ENCODE data around the gene OSBP2.

GRCh38 chr22:30752771-30753170 lies 58.1 kb downstream of the OSBP2 start:
- TF ChIP-seq, protein P1, sequence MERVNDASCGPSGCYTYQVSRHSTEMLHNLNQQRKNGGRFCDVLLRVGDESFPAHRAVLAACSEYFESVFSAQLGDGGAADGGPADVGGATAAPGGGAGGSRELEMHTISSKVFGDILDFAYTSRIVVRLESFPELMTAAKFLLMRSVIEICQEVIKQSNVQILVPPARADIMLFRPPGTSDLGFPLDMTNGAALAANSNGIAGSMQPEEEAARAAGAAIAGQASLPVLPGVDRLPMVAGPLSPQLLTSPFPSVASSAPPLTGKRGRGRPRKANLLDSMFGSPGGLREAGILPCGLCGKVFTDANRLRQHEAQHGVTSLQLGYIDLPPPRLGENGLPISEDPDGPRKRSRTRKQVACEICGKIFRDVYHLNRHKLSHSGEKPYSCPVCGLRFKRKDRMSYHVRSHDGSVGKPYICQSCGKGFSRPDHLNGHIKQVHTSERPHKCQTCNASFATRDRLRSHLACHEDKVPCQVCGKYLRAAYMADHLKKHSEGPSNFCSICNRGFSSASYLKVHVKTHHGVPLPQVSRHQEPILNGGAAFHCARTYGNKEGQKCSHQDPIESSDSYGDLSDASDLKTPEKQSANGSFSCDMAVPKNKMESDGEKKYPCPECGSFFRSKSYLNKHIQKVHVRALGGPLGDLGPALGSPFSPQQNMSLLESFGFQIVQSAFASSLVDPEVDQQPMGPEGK (CRISPR knock-in tag; IDR thresholded peaks at IDR 0.05; ENCODE audit: borderline replicate concordance), result no peak
- TF ChIP-seq ZFP3 (CRISPR knock-in tag; IDR thresholded peaks at IDR 0.05) (no peak), ZFP30 (CRISPR knock-in tag; IDR thresholded peaks at IDR 0.05) (no peak), ZNF70 (CRISPR knock-in tag; IDR thresholded peaks at IDR 0.05) (no peak), ZNF565 (CRISPR knock-in tag; conservative IDR thresholded peaks at IDR 0.05; ENCODE audit: low read depth) (no peak), TOX (CRISPR knock-in tag; IDR thresholded peaks at IDR 0.05; ENCODE audit: borderline replicate concordance) (no peak), CSDC2 (CRISPR knock-in tag; IDR thresholded peaks at IDR 0.05) (no peak), ARNTL (CRISPR knock-in tag; IDR thresholded peaks at IDR 0.05; ENCODE audit: borderline replicate concordance, low read depth) (no peak)
- TF ChIP-seq, protein P2, sequence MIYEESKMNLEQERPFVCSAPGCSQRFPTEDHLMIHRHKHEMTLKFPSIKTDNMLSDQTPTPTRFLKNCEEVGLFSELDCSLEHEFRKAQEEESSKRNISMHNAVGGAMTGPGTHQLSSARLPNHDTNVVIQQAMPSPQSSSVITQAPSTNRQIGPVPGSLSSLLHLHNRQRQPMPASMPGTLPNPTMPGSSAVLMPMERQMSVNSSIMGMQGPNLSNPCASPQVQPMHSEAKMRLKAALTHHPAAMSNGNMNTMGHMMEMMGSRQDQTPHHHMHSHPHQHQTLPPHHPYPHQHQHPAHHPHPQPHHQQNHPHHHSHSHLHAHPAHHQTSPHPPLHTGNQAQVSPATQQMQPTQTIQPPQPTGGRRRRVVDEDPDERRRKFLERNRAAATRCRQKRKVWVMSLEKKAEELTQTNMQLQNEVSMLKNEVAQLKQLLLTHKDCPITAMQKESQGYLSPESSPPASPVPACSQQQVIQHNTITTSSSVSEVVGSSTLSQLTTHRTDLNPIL (CRISPR knock-in tag; IDR thresholded peaks at IDR 0.05; ENCODE audit: low read depth), result no peak
- TF ChIP-seq, protein P3, sequence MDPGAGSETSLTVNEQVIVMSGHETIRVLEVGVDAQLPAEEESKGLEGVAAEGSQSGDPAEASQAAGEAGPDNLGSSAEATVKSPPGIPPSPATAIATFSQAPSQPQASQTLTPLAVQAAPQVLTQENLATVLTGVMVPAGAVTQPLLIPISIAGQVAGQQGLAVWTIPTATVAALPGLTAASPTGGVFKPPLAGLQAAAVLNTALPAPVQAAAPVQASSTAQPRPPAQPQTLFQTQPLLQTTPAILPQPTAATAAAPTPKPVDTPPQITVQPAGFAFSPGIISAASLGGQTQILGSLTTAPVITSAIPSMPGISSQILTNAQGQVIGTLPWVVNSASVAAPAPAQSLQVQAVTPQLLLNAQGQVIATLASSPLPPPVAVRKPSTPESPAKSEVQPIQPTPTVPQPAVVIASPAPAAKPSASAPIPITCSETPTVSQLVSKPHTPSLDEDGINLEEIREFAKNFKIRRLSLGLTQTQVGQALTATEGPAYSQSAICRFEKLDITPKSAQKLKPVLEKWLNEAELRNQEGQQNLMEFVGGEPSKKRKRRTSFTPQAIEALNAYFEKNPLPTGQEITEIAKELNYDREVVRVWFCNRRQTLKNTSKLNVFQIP (CRISPR knock-in tag; IDR thresholded peaks at IDR 0.05; ENCODE audit: borderline replicate concordance, low read depth), result no peak

Measured in SK-N-SH treated with all-trans-retinoic acid at 6 μM for 48 hours (cell line).